H1 (cell line): Measurements from ENCODE around the gene SLAMF1. TPM values are rescaled to one million over a fixed set of nuclear protein-coding genes. Genes with fewer than 3 reads are reported as not detected.

Experiments used
- CTCF ChIA-PET: fragments of 300-600 bp; sonication (Branson Sonifier 250); formaldehyde crosslinking; loops from one replicate; lab custom pipeline; 2021; ENCODE audit not compliant: partially characterized antibody; lab: Charles Lee
- POLR2A ChIA-PET: fragments of 300-600 bp; sonication (Branson Sonifier 250); formaldehyde crosslinking; loops from one replicate; lab custom pipeline; 2021; ENCODE audit warnings: inconsistent platforms; ENCODE audit not compliant: partially characterized antibody; lab: Charles Lee
- DNase-seq, 2 experiments: peaks; one replicate each; pipeline versions ENCODE4 v3.0.0 to v3.0.0-alpha.2; 2010 to 2022; ENCODE audit warnings: low spot score in 2 of 2, low read depth in 1 of 2, mixed read lengths in 1 of 2
- FAIRE-seq: peaks from 2 replicates; lab custom pipeline; 2011; peaks lifted over from hg19 to GRCh38; lab: Jason Lieb, UNC
- H2AFZ ChIP-seq: 2 replicates; pipeline ENCODE4 v1.8.1; 2012; ENCODE audit warnings: low read length, inconsistent platforms
- H2AK5ac ChIP-seq: 2 replicates; pipeline ENCODE4 v1.6.1; 2013; ENCODE audit warnings: low read depth, low read length
- H2BK120ac ChIP-seq: replicated peaks from 2 replicates; pipeline ENCODE3; 2013; ENCODE audit warnings: low read depth, low read length, inconsistent platforms
- H2BK12ac ChIP-seq: 2 replicates; pipeline ENCODE4 v1.6.1; 2013; ENCODE audit warnings: low read depth, low read length
- H2BK15ac ChIP-seq: 2 replicates; pipeline ENCODE4 v1.6.1; 2013; ENCODE audit warnings: low read length
- H2BK20ac ChIP-seq: 2 replicates; pipeline ENCODE4 v1.6.1; 2013; ENCODE audit warnings: low read length
- H2BK5ac ChIP-seq: 2 replicates; pipeline ENCODE4 v1.6.1; 2013; ENCODE audit warnings: low read depth, low read length
- H3K14ac ChIP-seq: 2 replicates; pipeline ENCODE4 v1.6.1; 2013; ENCODE audit warnings: inconsistent platforms; ENCODE audit not compliant: insufficient read length
- H3K18ac ChIP-seq: 2 replicates; pipeline ENCODE4 v1.6.1; 2013; ENCODE audit warnings: low read length; ENCODE audit errors: extremely low read depth
- H3K23ac ChIP-seq: 2 replicates; pipeline ENCODE4 v1.6.1; 2013; ENCODE audit warnings: inconsistent platforms; ENCODE audit not compliant: insufficient read length
- H3K23me2 ChIP-seq: 2 replicates; pipeline ENCODE4 v1.6.1; 2013; ENCODE audit warnings: low read depth, low read length
- H3K27ac ChIP-seq: 2 replicates; pipeline ENCODE4 v1.6.1; 2011; ENCODE audit warnings: low read depth, low read length, inconsistent platforms
- H3K27me3 ChIP-seq, 4 experiments: replicated peaks in 1 of 4; 1 replicate in 1 of 4; 2 replicates in 3 of 4; pipeline versions ENCODE4 v1.6.1 to v1.8.1; 2011 to 2013; ENCODE audit warnings: low read length in 3 of 4, mild to moderate bottlenecking in 3 of 4, inconsistent platforms in 2 of 4, mixed read lengths in 2 of 4, moderate library complexity in 1 of 4; ENCODE audit not compliant: control insufficient read depth in 3 of 4, insufficient read depth in 3 of 4; ENCODE audit errors: extremely low read depth in 1 of 4
- H3K36me3 ChIP-seq, 4 experiments: 2 replicates each; pipeline versions ENCODE4 v1.6.1 to v1.8.1; 2011 to 2013; ENCODE audit warnings: mild to moderate bottlenecking in 4 of 4, low read length in 3 of 4, moderate library complexity in 2 of 4, control low read depth in 1 of 4, inconsistent platforms in 1 of 4; ENCODE audit not compliant: insufficient read depth in 4 of 4, control insufficient read depth in 2 of 4
- H3K4ac ChIP-seq: replicated peaks from 2 replicates; pipeline ENCODE3; 2013; ENCODE audit warnings: low read length, low read depth, mixed read lengths, inconsistent platforms; ENCODE audit not compliant: insufficient read length
- H3K4me1 ChIP-seq, 4 experiments: replicated peaks in 1 of 4; 1 replicate in 1 of 4; 2 replicates in 3 of 4; pipeline versions ENCODE4 v1.6.1 to v1.8.1; 2011 to 2013; ENCODE audit warnings: low read length in 3 of 4, inconsistent platforms in 2 of 4, mixed read lengths in 1 of 4; ENCODE audit not compliant: insufficient read depth in 4 of 4, control insufficient read depth in 3 of 4
- H3K4me2 ChIP-seq, 2 experiments: 2 replicates each; pipeline versions ENCODE4 v1.6.1 to v1.8.1; 2011 to 2013; ENCODE audit warnings: low read depth in 2 of 2, low read length in 2 of 2, control low read depth in 1 of 2, inconsistent platforms in 1 of 2, mild to moderate bottlenecking in 1 of 2; ENCODE audit not compliant: insufficient read depth in 1 of 2
- H3K4me3 ChIP-seq, 4 experiments: fragments of 200-600, 300-600 bp in 1 of 4; sonication (generic), shearing (Covaris generic), sonication (Bioruptor Twin) in 1 of 4; 2 replicates each; pipeline versions ENCODE4 v1.5.1 to v1.8.1; 2011 to 2016; ENCODE audit warnings: low read length in 4 of 4, low read depth in 3 of 4, control low read depth in 2 of 4, inconsistent platforms in 2 of 4, mild to moderate bottlenecking in 2 of 4, mixed read lengths in 1 of 4, moderate library complexity in 1 of 4; ENCODE audit not compliant: insufficient read depth in 2 of 4; ENCODE audit errors: extremely low read depth in 1 of 4
- H3K56ac ChIP-seq: replicated peaks from 2 replicates; pipeline ENCODE3; 2013; ENCODE audit warnings: low read depth, mild to moderate bottlenecking, mixed read lengths, low read length, inconsistent platforms; ENCODE audit not compliant: insufficient read length
- H3K79me1 ChIP-seq: 2 replicates; pipeline ENCODE4 v1.6.1; 2013; ENCODE audit warnings: low read depth, low read length, control low read depth
- H3K79me2 ChIP-seq, 2 experiments: 2 replicates each; pipeline versions ENCODE4 v1.6.1 to v1.8.1; 2012 to 2013; ENCODE audit warnings: low read length in 2 of 2, mild to moderate bottlenecking in 2 of 2, inconsistent platforms in 1 of 2; ENCODE audit not compliant: insufficient read depth in 2 of 2, control insufficient read depth in 1 of 2
- H3K9ac ChIP-seq, 4 experiments: replicated peaks in 1 of 4; 1 replicate in 1 of 4; 2 replicates in 3 of 4; pipeline versions ENCODE4 v1.6.1 to v1.8.1; 2011 to 2013; ENCODE audit warnings: low read depth in 3 of 4, low read length in 3 of 4, control low read depth in 2 of 4, mild to moderate bottlenecking in 2 of 4, moderate library complexity in 2 of 4, inconsistent platforms in 1 of 4; ENCODE audit errors: extremely low read depth in 1 of 4
- H3K9me3 ChIP-seq, 2 experiments: 2 replicates each; pipeline versions ENCODE4 v1.6.1 to v1.8.1; 2012 to 2013; ENCODE audit warnings: mild to moderate bottlenecking in 2 of 2, moderate library complexity in 2 of 2, control low read depth in 1 of 2, inconsistent platforms in 1 of 2, low read depth in 1 of 2, low read length in 1 of 2, mixed read lengths in 1 of 2; ENCODE audit not compliant: insufficient read depth in 2 of 2
- H4K20me1 ChIP-seq, 2 experiments: replicated peaks in 1 of 2; 2 replicates each; pipeline versions ENCODE3 to v1.8.1; 2011 to 2013; ENCODE audit warnings: inconsistent platforms in 2 of 2, low read length in 2 of 2, mild to moderate bottlenecking in 1 of 2; ENCODE audit not compliant: insufficient read depth in 2 of 2, control insufficient read depth in 1 of 2
- H4K5ac ChIP-seq: 2 replicates; pipeline ENCODE4 v1.6.1; 2013; ENCODE audit warnings: low read length, low read depth, mixed read lengths, inconsistent platforms; ENCODE audit not compliant: insufficient read length
- H4K8ac ChIP-seq: 2 replicates; pipeline ENCODE4 v1.8.0; 2013; ENCODE audit warnings: mild to moderate bottlenecking, moderate library complexity, low read length, inconsistent platforms; ENCODE audit not compliant: insufficient read depth; ENCODE audit errors: extremely low read depth
- H4K91ac ChIP-seq: replicated peaks from 2 replicates; pipeline ENCODE3; 2013; ENCODE audit warnings: low read length, mixed read lengths, inconsistent platforms; ENCODE audit not compliant: insufficient read length
- CBX8 ChIP-seq: fragments of 300-800, 300-1000 bp; sonication (generic); IDR thresholded peaks from 2 replicates; pipeline ENCODE4 v1.7.1; 2016; ENCODE audit warnings: low read depth, low read length, borderline replicate concordance
- HDAC6 ChIP-seq: IDR thresholded peaks from one replicate; pipeline ENCODE4 v1.7.1; 2012; ENCODE audit warnings: low read depth, mild to moderate bottlenecking, inconsistent platforms, low read length, moderate library complexity
- KDM4A ChIP-seq: IDR thresholded peaks from one replicate; pipeline ENCODE4 v1.7.1; 2012; ENCODE audit warnings: low read depth, mild to moderate bottlenecking, moderate library complexity, low read length, inconsistent platforms; ENCODE audit not compliant: severe bottlenecking
- NANOG ChIP-seq: IDR thresholded peaks from 2 replicates; pipeline ENCODE4 v1.6.1; 2011; ENCODE audit warnings: low read length, low read depth, mild to moderate bottlenecking, inconsistent platforms; ENCODE audit not compliant: insufficient read depth, poor library complexity, severe bottlenecking
- POLR2A ChIP-seq, 2 experiments: IDR thresholded peaks; 1 replicate in 1 of 2; 2 replicates in 1 of 2; pipeline ENCODE4 v1.6.1; 2011; ENCODE audit warnings: low read depth in 2 of 2, low read length in 2 of 2, mild to moderate bottlenecking in 2 of 2; ENCODE audit errors: control extremely low read depth in 1 of 2
- POU5F1 ChIP-seq: IDR thresholded peaks from 2 replicates; pipeline ENCODE4 v1.6.1; 2011; ENCODE audit warnings: low read depth, mild to moderate bottlenecking, low read length, moderate library complexity
- SUZ12 ChIP-seq: fragments of 200-600 bp; sonication (generic); IDR thresholded peaks from 2 replicates; pipeline ENCODE4 v1.6.1; 2012; ENCODE audit warnings: mild to moderate bottlenecking, inconsistent platforms, low read length, moderate library complexity, mixed read lengths
- TCF12 ChIP-seq: IDR thresholded peaks from 2 replicates; pipeline ENCODE4 v1.6.1; 2011; ENCODE audit warnings: low read depth, mild to moderate bottlenecking, low read length
- WGBS, 2 experiments: shearing (Covaris generic) in 1 of 2; methylation state at CpG; one replicate each; pipeline versions ENCODE4 v1.1.6 to v1.1.7; 2013 to 2015; ENCODE audit warnings: low lambda C conversion rate in 2 of 2, mixed read lengths in 2 of 2, inconsistent platforms in 1 of 2, low coverage in 1 of 2, missing lambda C conversion rate in 1 of 2; ENCODE audit not compliant: insufficient replicate concordance in 2 of 2, insufficient coverage in 1 of 2, insufficient read length in 1 of 2; ENCODE audit errors: extremely low coverage in 1 of 2, missing lambda C conversion rate in 1 of 2; 5-methylcytosine and 5-hydroxymethylcytosine counted together
- polyA plus RNA-seq, 7 experiments: library from polyadenylated mRNA; depleted of rRNA in 3 of 7; stranded (reverse) in 5 of 7; unstranded in 2 of 7; fragments of >200 nt in 5 of 7; fragments of 200-250 nt in 2 of 7; gene quantifications; 1 replicate in 5 of 7; 2 replicates in 1 of 7; 4 replicates in 1 of 7; pipeline versions ENCODE4 v1.2.1 to v1.2.3, GENCODE V29; 2011 to 2013; ENCODE audit warnings: missing spikeins in 2 of 7, mixed read lengths in 2 of 7
- total RNA-seq: library from RNA; stranded (reverse); fragmentation: NEBNext Ultra II Directional; extraction: Animal tissue kit (Norgen Biotek cat#: 25700); gene quantifications from 2 replicates; pipeline ENCODE4 v1.2.1, GENCODE V29; 2021
- TF ChIP-seq, protein P1 (sequence below): IDR thresholded peaks from 2 replicates; pipeline ENCODE4 v1.6.1; 2012; ENCODE audit warnings: low read length, inconsistent platforms

The SLAMF1 gene
- total and polyA plus RNA-seq, 2 of the 8 experiments (the other 6 are each of a cell fraction or from before 2014, with no cell fraction given): not detected

DNA sequence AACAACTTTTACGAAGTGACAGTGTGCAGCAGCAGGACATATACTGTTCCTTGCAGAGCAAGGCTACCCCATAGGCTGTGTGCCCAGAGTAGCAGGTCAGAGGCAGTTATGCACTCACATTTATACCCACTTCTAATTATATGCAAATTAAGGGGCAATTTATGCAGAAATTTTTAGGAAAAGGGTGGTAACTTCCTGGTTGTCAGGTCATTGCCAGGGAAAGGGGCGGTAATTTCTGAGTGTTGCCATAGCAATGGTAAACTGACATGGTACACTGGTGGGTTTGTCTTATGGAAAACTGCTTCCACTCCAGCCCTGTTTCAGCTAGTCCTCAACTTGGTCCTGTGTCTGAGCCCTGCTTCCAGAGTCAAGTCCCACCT is 12.0 kb upstream of the SLAMF1 start:
- Histone ChIP-seq H2AFZ (no peak overlapping the region), H3K27me3 (no peaks in the 10 kb centered on the region; a peak in 1 of 7 replicates), H3K79me1 (no peaks in the 10 kb centered on the region), H3K56ac (no peak overlapping the region), H3K4me2 (no peak overlapping the region), H2BK120ac (no peak overlapping the region), H3K4ac (no peak overlapping the region), H4K5ac (no peak overlapping the region), H3K23me2 (no peaks in the 10 kb centered on the region), H2BK20ac (no peak overlapping the region), H3K9ac (no peak overlapping the region), H2AK5ac (no peak overlapping the region), H3K27ac (no peak overlapping the region), H2BK12ac (0 out of 2 replicates have a peak overlapping the region, but pooled peaks have one; percentile 30), H3K4me1 (peaks cover 0 to 3% (median 0%) of the 10 kb centered on the region in 4 experiments; a peak in 1 of 7 replicates), H3K36me3 (no peaks in the 10 kb centered on the region), H3K4me3 (no peak overlapping the region), H4K91ac (no peak overlapping the region), H4K20me1 (no peaks in the 10 kb centered on the region), H3K23ac (no peak overlapping the region), H3K14ac (no peak overlapping the region), H3K18ac (no peak overlapping the region), H3K9me3 (peaks cover 0 to 2% of the 10 kb centered on the region in 2 experiments; a peak in 1 of 4 replicates), H4K8ac (no peak overlapping the region), H2BK5ac (no peak overlapping the region), H2BK15ac (no peak overlapping the region), H3K79me2 (no peaks in the 10 kb centered on the region)
- FAIRE-seq (no peak), DNase-seq (no peak)
- ChIA-PET CTCF (interaction anchor here (2.7 to 4.2 kb wide), 2 partner anchors 16 to 22 kb away, joined by 10 to 12 read pairs; no protein-coding TSS in a partner anchor), POLR2A (interaction anchor here (0.6 to 1.4 kb wide), 2 partner anchors 13 to 340 kb away, joined by 3 read pairs; no protein-coding TSS in a partner anchor)
- TF ChIP-seq, protein P1, sequence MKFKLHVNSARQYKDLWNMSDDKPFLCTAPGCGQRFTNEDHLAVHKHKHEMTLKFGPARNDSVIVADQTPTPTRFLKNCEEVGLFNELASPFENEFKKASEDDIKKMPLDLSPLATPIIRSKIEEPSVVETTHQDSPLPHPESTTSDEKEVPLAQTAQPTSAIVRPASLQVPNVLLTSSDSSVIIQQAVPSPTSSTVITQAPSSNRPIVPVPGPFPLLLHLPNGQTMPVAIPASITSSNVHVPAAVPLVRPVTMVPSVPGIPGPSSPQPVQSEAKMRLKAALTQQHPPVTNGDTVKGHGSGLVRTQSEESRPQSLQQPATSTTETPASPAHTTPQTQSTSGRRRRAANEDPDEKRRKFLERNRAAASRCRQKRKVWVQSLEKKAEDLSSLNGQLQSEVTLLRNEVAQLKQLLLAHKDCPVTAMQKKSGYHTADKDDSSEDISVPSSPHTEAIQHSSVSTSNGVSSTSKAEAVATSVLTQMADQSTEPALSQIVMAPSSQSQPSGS: no peak
- TF ChIP-seq NANOG (no peak), TCF12 (no peak), POLR2A (IDR thresholded peaks at IDR 0.05; ENCODE audit: control extremely low read depth in 1 of 2, low read depth in 2 of 2, low read length in 2 of 2) (no peak), KDM4A (no peak), POU5F1 (no peak), CBX8 (no peak), SUZ12 (no peak), HDAC6 (no peak)
- WGBS, 2 experiments: 87% methylated on average over 2 of the region's 2 CpGs; no CpG with 5 or more reads in 1 of the 2 experiments
